Stimulated activated CD4-positive, alpha-beta T cell treated with anti-CD3 and anti-CD28 coated beads, Interleukin-2, amount 100 ng/mL, for 4 hours (primary cell): ENCODE results near the gene TAS2R8.
"Not testable (repeated sequence)": the region's sequence is repeated elsewhere in the genome, so short reads cannot be mapped to it uniquely, and the experiment has no call there.

Source experiments
- DNase-seq: peaks from one replicate; pipeline ENCODE4 v3.0.0-alpha.2; 2020; ENCODE audit warnings: low read depth

TAS2R8 gene, protein sequence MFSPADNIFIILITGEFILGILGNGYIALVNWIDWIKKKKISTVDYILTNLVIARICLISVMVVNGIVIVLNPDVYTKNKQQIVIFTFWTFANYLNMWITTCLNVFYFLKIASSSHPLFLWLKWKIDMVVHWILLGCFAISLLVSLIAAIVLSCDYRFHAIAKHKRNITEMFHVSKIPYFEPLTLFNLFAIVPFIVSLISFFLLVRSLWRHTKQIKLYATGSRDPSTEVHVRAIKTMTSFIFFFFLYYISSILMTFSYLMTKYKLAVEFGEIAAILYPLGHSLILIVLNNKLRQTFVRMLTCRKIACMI

GRCh38 chr12:10807186-10807585, at the start of gene TAS2R8:
Gene TAS2R8, minus strand, starts transcription at chr12:10807286. Its CDS starts 306 bp downstream, at chr12:10806980.
- DNase-seq = no peak

DNA sequence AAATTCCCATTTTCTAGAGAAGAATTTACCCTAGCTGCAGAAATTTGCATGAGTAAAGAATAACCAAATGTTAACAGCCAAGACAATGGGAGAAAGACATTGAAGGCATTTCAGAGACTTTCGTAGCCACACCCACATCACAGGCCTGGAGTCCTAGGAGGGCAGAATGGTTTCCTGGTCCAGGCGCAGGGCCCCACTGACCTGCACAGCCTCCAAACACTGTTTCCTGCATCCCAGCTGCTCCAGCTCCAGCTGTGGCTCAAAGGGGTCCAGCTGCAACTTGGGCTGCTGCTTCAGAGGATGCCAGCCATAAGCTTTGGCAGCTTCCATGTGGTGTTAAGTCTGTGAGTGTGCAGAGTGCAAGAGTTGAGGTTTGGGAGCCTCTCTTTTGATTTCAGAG, 48.7 kb upstream of the TAS2R8 start:
- no peak for DNase-seq

DNA sequence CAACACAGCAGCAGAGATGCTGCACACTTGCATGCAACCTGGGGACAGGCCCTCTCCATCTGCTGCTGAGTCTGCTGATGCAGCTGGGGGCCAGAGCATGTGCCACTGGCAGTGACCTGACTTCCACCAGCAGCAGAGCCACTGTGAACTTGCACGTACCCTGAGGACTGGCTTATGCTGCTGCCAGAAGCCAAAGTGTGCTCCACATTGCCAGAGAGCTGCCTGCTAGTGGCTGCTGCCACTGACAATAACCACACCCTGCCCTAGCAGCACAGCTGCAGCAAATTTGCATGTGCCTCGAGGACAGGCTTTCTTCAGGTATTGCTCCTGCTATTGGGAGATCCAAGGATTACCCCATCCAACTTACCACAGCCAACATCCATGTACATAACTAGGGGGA, 46.7 kb upstream of the TAS2R8 start:
- DNase-seq = no peak

DNA sequence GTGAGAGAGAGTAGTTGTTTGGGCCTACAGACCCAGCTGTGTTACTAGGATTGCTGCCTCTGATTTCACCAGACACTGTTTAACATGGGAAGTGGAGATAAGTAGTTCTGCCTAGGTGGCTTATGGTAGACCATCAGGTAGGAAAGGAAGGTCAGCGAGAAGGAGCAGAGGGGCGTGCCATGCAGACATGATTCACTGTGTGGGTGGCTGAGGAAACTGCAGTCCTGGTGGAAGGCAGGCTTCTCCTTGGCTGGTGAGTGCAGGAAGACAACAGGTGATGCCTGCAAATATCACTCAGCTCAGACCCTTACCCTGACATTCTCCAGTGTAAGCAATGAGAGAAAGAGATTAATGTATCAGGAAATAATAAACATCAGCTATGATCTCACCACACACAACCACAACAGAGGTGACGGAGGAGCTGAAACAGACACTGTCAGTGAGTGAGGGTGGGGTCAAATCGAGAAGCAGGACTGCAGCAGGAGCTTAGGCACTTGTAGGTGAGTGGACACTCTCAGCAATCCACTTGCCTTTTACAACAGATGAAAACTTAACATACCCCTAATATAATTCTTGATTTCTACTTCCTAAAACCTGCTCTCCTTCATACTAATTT, 44.3 kb upstream of the TAS2R8 start:
- no peak for DNase-seq

DNA sequence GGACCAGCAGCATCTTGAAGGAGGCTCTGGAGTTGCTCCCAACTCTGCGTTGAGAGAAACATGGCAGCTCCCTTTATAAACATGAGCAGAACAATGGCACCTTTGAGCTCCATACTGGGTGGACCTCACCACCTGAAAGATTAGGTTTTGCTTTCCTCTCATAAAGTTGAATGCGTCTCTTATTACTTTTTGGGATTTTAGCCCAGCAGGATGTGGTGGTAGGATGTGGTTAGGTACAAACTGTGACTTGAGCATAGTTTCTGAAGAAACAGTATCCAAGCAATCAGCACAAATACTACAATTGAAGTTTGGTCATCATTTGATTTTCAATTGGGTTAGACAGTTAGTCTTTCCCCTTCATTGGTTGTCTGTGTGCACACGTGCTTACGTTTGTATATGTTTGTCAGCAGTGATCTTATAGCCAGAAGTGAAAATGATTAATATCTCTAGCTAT, 42.4 kb upstream of the TAS2R8 start, which contains the start of gene PRR4:
Gene PRR4, minus strand, starts transcription at position 51 of the 454 bp plus-strand sequence. Its CDS starts 38 bp downstream, at position 13.
- DNase-seq = no peak

GRCh38 chr12:10847744-10848143, 40.7 kb upstream of the TAS2R8 start:
- no peak for DNase-seq

GRCh38 chr12:10842862-10843261, 35.8 kb upstream of the TAS2R8 start:
- no peak for DNase-seq

DNA sequence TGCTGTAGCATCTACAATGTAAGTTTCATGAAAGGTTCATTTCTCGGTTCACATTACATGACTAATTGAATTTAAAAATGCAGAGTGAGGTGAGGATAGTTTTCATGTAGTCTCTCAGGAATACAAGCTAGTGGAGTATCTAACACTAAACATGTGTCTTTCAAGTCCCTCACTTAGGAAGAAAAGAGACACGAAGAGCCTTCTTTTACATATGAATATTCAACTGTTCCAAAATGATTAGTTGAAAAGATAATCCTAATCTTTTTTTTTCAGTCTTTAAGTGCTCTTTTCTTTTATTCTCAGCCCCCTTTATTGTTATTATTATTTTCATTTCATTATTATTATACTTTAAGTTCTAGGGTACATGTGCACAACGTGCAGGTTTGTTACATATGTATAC, 31.4 kb upstream of the TAS2R8 start:
- no peak for DNase-seq

GRCh38 chr12:10829994-10830393, 22.9 kb upstream of the TAS2R8 start:
- no peak for DNase-seq

GRCh38 chr12:10826258-10826657, 19.2 kb upstream of the TAS2R8 start, which contains the start of gene TAS2R10:
Gene TAS2R10, minus strand, starts transcription at chr12:10826358. Its CDS starts 89 bp downstream, at chr12:10826269.
- DNase-seq = no peak

GRCh38 chr12:10824957-10825356, 17.9 kb upstream of the TAS2R8 start:
- no peak for DNase-seq

- no peak for DNase-seq
These were observed 4.9 kb upstream of the TAS2R8 start for GRCh38 chr12:10811883-10812536.

DNA sequence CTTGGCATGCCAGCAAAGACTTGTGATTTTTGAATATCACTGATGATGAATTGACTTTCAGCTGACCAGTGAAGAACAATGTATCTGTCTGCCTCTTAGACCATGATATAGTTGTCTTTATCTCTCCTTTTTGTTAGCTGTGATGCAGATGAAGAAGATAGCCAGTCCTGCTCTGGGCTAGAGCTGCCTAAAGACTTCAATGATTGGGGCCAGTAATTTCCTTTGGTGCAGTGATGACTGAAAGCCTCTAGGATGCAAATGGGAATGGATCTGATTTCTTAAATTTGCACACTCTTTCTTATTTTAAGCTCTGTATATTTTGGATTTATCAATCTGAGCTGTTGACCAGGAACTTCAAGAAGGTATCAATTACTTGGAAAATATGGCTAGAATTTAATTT, 3.0 kb upstream of the TAS2R8 start, which contains the start of gene TAS2R9:
Gene TAS2R9, minus strand, starts transcription at position 101 of the 400 bp plus-strand sequence. Its CDS starts 93 bp downstream, at position 8.
- DNase-seq = no peak

DNA sequence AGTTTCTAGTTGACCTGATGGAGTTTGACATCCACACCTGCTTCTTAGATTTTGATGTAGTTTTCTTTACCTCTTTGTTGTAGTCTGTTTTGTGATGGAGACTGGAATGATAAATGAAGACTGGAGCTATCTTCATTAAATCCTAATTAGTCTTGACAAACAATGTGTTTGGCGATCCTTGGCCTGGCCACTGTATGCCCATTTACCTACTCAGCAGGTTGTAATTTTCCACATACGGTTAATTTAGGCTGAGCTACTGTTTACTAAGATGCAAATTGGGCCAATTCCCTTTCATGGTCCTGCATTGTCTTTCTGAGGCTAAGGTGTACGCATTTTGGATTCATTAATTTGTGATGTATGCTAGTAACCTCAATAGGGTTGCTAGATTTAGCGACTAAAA, 4.5 kb downstream of the TAS2R8 start, which contains the start of gene TAS2R7:
Gene TAS2R7, minus strand, starts transcription at position 41 of the 400 bp plus-strand sequence. CDS start 57 bp downstream, outside the sequence.
- DNase-seq = no peak

DNA sequence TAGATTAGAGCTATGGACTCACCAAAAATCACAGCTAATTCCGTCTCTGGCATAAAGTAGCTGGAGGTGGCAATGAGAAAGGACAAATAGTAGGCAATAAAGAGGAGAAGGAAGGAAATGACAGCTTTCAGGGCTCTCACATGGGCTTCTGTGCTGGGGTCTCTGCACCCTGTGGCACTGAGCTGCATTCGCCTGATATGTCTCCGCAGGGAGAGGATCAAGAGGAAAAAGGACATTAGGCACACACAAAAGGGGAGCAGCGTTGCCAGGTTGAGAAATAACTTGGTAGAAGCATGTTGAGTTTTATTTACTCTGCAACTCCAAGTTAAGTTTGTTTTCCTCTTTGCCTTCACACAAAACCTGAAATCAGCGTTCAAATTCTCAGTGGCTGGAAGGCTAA, 5.3 kb downstream of the TAS2R8 start:
- DNase-seq = no peak

GRCh38 chr12:10794222-10794621, 12.9 kb downstream of the TAS2R8 start:
- DNase-seq = no peak

- DNase-seq = not testable (repeated sequence)
These were observed 15.3 kb downstream of the TAS2R8 start for GRCh38 chr12:10791769-10792168.

DNA sequence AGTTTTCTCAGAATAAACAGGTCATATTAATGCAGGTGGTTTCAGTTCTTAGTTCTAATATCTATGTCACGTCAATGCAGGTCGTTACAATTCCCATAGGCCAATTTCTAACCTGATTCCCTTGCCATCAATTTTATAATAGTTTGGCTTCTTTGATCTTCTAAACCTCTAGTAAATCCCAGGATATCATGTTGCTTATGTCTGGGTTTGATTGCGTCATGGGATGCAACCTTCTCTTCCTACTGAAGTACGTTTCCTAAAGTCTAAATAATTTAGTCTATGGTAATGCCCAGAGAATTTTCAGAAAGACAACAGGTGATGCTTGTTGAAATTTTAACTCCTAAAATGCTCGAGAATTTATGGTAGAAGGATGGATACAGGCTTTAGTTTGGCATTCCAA, 23.8 kb downstream of the TAS2R8 start:
- DNase-seq = no peak

DNA sequence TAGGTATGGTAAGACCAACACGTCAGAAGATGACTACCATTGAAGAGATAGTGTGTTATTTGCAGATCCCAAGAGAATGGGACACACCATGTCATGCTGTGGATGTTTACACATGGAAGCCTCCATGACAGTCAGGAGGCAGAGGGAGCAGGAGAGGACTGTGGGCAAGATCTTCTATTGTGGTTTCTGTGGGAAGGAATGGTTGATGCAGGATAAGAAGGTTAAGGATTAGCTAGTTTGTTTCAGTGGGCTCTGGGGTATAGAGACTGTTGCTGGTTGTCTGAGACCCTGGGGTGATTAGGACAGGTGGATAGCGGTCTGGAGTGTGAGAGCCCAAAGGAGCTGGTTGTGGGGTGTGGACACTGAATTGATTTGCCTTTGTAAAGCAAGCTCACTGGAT, 28.0 kb downstream of the TAS2R8 start:
- no peak for DNase-seq

GRCh38 chr12:10771132-10771733, 35.9 kb downstream of the TAS2R8 start:
- no peak for DNase-seq

GRCh38 chr12:10759657-10760056, 47.4 kb downstream of the TAS2R8 start:
- DNase-seq = no peak

- DNase-seq = no peak
These were observed 50.9 kb downstream of the TAS2R8 start for GRCh38 chr12:10756194-10756593.
